ENCODE results near the gene KCNIP4.

DNA sequence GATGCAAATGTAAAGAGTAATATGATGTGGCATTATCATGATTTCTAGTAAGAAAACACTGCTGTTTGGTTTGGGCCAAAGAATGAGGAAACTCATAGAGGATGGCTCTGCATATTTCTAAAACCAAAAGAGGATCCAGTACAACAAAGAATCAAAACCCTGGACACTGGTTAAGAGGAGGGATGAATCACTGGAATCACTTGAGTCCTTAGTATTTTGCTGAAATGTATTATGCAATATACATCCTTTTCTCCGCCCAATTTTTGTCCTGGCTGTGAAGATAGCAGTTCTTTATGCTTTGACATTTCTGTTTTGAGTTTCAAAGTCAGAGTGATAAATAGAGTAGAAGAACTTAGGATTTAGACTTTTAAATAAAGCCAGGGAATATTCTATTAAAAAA, 902.4 kb downstream of the KCNIP4 start:
- TF ChIP-seq, protein P1, sequence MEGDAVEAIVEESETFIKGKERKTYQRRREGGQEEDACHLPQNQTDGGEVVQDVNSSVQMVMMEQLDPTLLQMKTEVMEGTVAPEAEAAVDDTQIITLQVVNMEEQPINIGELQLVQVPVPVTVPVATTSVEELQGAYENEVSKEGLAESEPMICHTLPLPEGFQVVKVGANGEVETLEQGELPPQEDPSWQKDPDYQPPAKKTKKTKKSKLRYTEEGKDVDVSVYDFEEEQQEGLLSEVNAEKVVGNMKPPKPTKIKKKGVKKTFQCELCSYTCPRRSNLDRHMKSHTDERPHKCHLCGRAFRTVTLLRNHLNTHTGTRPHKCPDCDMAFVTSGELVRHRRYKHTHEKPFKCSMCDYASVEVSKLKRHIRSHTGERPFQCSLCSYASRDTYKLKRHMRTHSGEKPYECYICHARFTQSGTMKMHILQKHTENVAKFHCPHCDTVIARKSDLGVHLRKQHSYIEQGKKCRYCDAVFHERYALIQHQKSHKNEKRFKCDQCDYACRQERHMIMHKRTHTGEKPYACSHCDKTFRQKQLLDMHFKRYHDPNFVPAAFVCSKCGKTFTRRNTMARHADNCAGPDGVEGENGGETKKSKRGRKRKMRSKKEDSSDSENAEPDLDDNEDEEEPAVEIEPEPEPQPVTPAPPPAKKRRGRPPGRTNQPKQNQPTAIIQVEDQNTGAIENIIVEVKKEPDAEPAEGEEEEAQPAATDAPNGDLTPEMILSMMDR (IDR thresholded peaks at IDR 0.05): no peak
- no peak for TF ChIP-seq POLR2A (IDR thresholded peaks at IDR 0.05)
